ENCODE measurements around the gene PLEKHO1. TPM values are rescaled to one million over a fixed set of nuclear protein-coding genes. Genes with fewer than 3 reads are reported as not detected.
A peak's percentile ranks its signal among the peaks of the same experiment; 100 is the strongest.

Gene PLEKHO1
- total RNA-seq, 1 experiment from 2014 or later, result 27.0 TPM

GRCh38 chr1:150151291-150152181 lies 1.8 kb downstream of the PLEKHO1 start (continued):
- no peak for TF ChIP-seq HMGXB4 (CRISPR knock-in tag; IDR thresholded peaks at IDR 0.05)

- H3K4me1 Mint-ChIP-seq, result peaks cover 25% of the 10 kb centered on the region
- H3K27me3 Mint-ChIP-seq (ENCODE audit: low read depth), result peaks cover 23% of the 10 kb centered on the region
- ChIA-PET POLR2A (interaction anchor here (0.7 kb wide), 1 partner anchor 18 kb away, joined by 3 read pairs; no protein-coding TSS in a partner anchor), CTCF (interaction anchor here (0.6 to 1.8 kb wide), 3 partner anchors 9 to 214 kb away, joined by 3 to 10 read pairs (median 5); no protein-coding TSS in a partner anchor)
- no peak overlapping the region for H3K27ac Mint-ChIP-seq
- H3K4me3 Mint-ChIP-seq, result peak overlapping the region; percentile 85
- peaks cover 37% of the 10 kb centered on the region for H3K36me3 Mint-ChIP-seq
- H3K9me3 Mint-ChIP-seq, result no peaks in the 10 kb centered on the region
- TF ChIP-seq CREM (CRISPR knock-in tag; IDR thresholded peaks at IDR 0.05) (no peak), IRF1 (CRISPR knock-in tag; IDR thresholded peaks at IDR 0.05) (no peak)
- ATAC-seq (no peak), DNase-seq (ENCODE audit: low spot score) (no peak)
These were observed 2.4 kb downstream of the PLEKHO1 start for GRCh38 chr1:150152182-150152536.

- no peak for TF ChIP-seq E2F5 (CRISPR knock-in tag; IDR thresholded peaks at IDR 0.05)
- TF ChIP-seq TEAD1 (CRISPR knock-in tag; IDR thresholded peaks at IDR 0.05), result no peak
- TF ChIP-seq JAZF1 (CRISPR knock-in tag; IDR thresholded peaks at IDR 0.05), result no peak
- no peak for TF ChIP-seq ERG (CRISPR knock-in tag; IDR thresholded peaks at IDR 0.05)
- no peak for TF ChIP-seq FOXK1 (CRISPR knock-in tag; IDR thresholded peaks at IDR 0.05)
- no peak for TF ChIP-seq ZNF416 (CRISPR knock-in tag; IDR thresholded peaks at IDR 0.05)
- TF ChIP-seq ZBTB21 (CRISPR knock-in tag; IDR thresholded peaks at IDR 0.05; ENCODE audit: borderline replicate concordance), result no peak
- TF ChIP-seq ZBTB43 (CRISPR knock-in tag; IDR thresholded peaks at IDR 0.05), result no peak
- no peak for TF ChIP-seq ATF1 (CRISPR knock-in tag; IDR thresholded peaks at IDR 0.05)
- no peak for DNase-seq (ENCODE audit: low spot score)
- Mint-ChIP-seq H3K27me3 (ENCODE audit: low read depth) (peaks cover 19% of the 10 kb centered on the region), H3K27ac (no peak overlapping the region), H3K4me3 (no peak overlapping the region), H3K9me3 (no peaks in the 10 kb centered on the region), H3K36me3 (peaks cover 43% of the 10 kb centered on the region), H3K4me1 (peaks cover 25% of the 10 kb centered on the region)
- POLR2A ChIA-PET, result interaction anchor here (0.7 kb wide), 1 partner anchor 18 kb away, joined by 3 read pairs; no protein-coding TSS in a partner anchor
- CTCF ChIA-PET, result interaction anchor here (1.8 kb wide), 1 partner anchor 8 kb away, joined by 10 read pairs; no protein-coding TSS in a partner anchor
- ATAC-seq, result no peak
These were observed 3.2 kb downstream of the PLEKHO1 start for GRCh38 chr1:150152772-150153456.
